Mesenteric fat pad (tissue), 1 donor: ENCODE data around the gene LAMTOR3. TPM values are rescaled to one million over a fixed set of nuclear protein-coding genes. Genes with fewer than 3 reads are reported as not detected.

ENCODE experiments used
- DNase-seq: peaks from one replicate; pipeline ENCODE4 v3.0.0-alpha.2; 2020; ENCODE audit warnings: low spot score
- total RNA-seq: library from RNA; stranded (reverse); fragmentation: NEBNext Ultra II Directional; extraction: Animal tissue kit (Norgen Biotek cat#: 25700); gene quantifications from one replicate; pipeline ENCODE4 v1.2.1, GENCODE V29; 2021
- donor health status: DM: yes; HTN: yes; CAD: no.

Gene LAMTOR3
- total RNA-seq, 1 donor from 2014 or later: 31.5 TPM

GRCh38 chr4:99863804-99864203 lies 30.4 kb downstream of the LAMTOR3 start:
- no peak for DNase-seq

- DNase-seq: no peak
These were observed 32.9 kb downstream of the LAMTOR3 start for GRCh38 chr4:99861120-99861905.

- no peak for DNase-seq
These were observed 33.7 kb downstream of the LAMTOR3 start for GRCh38 chr4:99860521-99860920.

GRCh38 chr4:99859618-99860017 lies 34.6 kb downstream of the LAMTOR3 start:
- no peak for DNase-seq

GRCh38 chr4:99857307-99857706 lies 36.9 kb downstream of the LAMTOR3 start:
- no peak for DNase-seq

- no peak for DNase-seq
These were observed 38.1 kb downstream of the LAMTOR3 start for GRCh38 chr4:99856166-99856565.

GRCh38 chr4:99855678-99856077 lies 38.5 kb downstream of the LAMTOR3 start:
- no peak for DNase-seq

GRCh38 chr4:99853999-99854398 lies 40.2 kb downstream of the LAMTOR3 start:
- no peak for DNase-seq

GRCh38 chr4:99853190-99853589 lies 41.0 kb downstream of the LAMTOR3 start:
- DNase-seq: no peak

- no peak for DNase-seq
These were observed 42.0 kb downstream of the LAMTOR3 start for GRCh38 chr4:99852199-99852749.

GRCh38 chr4:99848591-99849001 lies 45.6 kb downstream of the LAMTOR3 start:
- DNase-seq: no peak

GRCh38 chr4:99847362-99847976 lies 46.8 kb downstream of the LAMTOR3 start:
- DNase-seq: no peak

GRCh38 chr4:99846891-99847290 lies 47.3 kb downstream of the LAMTOR3 start:
- DNase-seq: no peak

GRCh38 chr4:99845708-99846469 lies 48.3 kb downstream of the LAMTOR3 start:
- DNase-seq: no peak

GRCh38 chr4:99845179-99845578 lies 49.0 kb downstream of the LAMTOR3 start:
- DNase-seq: no peak

- DNase-seq: no peak
These were observed 50.2 kb downstream of the LAMTOR3 start for GRCh38 chr4:99844048-99844447.

- DNase-seq: no peak
These were observed 50.8 kb downstream of the LAMTOR3 start for GRCh38 chr4:99843413-99843812.

- DNase-seq: no peak
These were observed 53.1 kb downstream of the LAMTOR3 start for GRCh38 chr4:99841129-99841528.

- DNase-seq: no peak
These were observed 55.3 kb downstream of the LAMTOR3 start for GRCh38 chr4:99838927-99839326.

GRCh38 chr4:99835942-99836341 lies 58.3 kb downstream of the LAMTOR3 start:
- no peak for DNase-seq

GRCh38 chr4:99834569-99834968 lies 59.7 kb downstream of the LAMTOR3 start:
- no peak for DNase-seq

- no peak for DNase-seq
These were observed 60.5 kb downstream of the LAMTOR3 start for GRCh38 chr4:99833756-99834155.
